ENCODE results near the gene DRAM1. TPM values are rescaled to one million over a fixed set of nuclear protein-coding genes. Genes with fewer than 3 reads are reported as not detected.

The DRAM1 gene
- total RNA-seq, 1 donor from 2014 or later, result 5.8 TPM

GRCh38 chr12:101927999-101928398, 50.6 kb downstream of the DRAM1 start:
- Histone ChIP-seq H3K4me3 (ENCODE audit: low read depth, low read length) (no peak overlapping the region), H3K36me3 (ENCODE audit: control insufficient read depth, insufficient read depth, low read length) (no peaks in the 10 kb centered on the region), H3K27me3 (ENCODE audit: control insufficient read depth, insufficient read depth, low read length) (no peaks in the 10 kb centered on the region)
- FAIRE-seq (no peak), DNase-seq (ENCODE audit: low read depth) (no peak)
- TF ChIP-seq CTCF (IDR thresholded peaks at IDR 0.05; ENCODE audit: insufficient read depth, low read length, severe bottlenecking), result no peak

GRCh38 chr12:101928556-101928955, 51.2 kb downstream of the DRAM1 start:
- TF ChIP-seq CTCF (IDR thresholded peaks at IDR 0.05; ENCODE audit: insufficient read depth, low read length, severe bottlenecking), result no peak
- Histone ChIP-seq H3K4me3 (ENCODE audit: low read depth, low read length) (no peak overlapping the region), H3K27me3 (ENCODE audit: control insufficient read depth, insufficient read depth, low read length) (no peaks in the 10 kb centered on the region), H3K36me3 (ENCODE audit: control insufficient read depth, insufficient read depth, low read length) (no peaks in the 10 kb centered on the region)
- FAIRE-seq, result no peak
- no peak for DNase-seq (ENCODE audit: low read depth)

- DNase-seq (ENCODE audit: low read depth) (no peak), FAIRE-seq (no peak)
- H3K36me3 ChIP-seq (ENCODE audit: control insufficient read depth, insufficient read depth, low read length), result no peaks in the 10 kb centered on the region
- no peak for TF ChIP-seq CTCF (IDR thresholded peaks at IDR 0.05; ENCODE audit: insufficient read depth, low read length, severe bottlenecking)
- H3K27me3 ChIP-seq (ENCODE audit: control insufficient read depth, insufficient read depth, low read length), result no peaks in the 10 kb centered on the region
- H3K4me3 ChIP-seq (ENCODE audit: low read depth, low read length), result no peak overlapping the region
Measured at GRCh38 chr12:101929365-101930041, 52.1 kb downstream of the DRAM1 start.

GRCh38 chr12:101931498-101932326, 54.3 kb downstream of the DRAM1 start:
- H3K27me3 ChIP-seq (ENCODE audit: control insufficient read depth, insufficient read depth, low read length), result no peaks in the 10 kb centered on the region
- no peak for TF ChIP-seq CTCF (IDR thresholded peaks at IDR 0.05; ENCODE audit: insufficient read depth, low read length, severe bottlenecking)
- H3K4me3 ChIP-seq (ENCODE audit: low read depth, low read length), result no peak overlapping the region
- no peak for DNase-seq (ENCODE audit: low read depth)
- FAIRE-seq, result no peak
- no peaks in the 10 kb centered on the region for H3K36me3 ChIP-seq (ENCODE audit: control insufficient read depth, insufficient read depth, low read length)

GRCh38 chr12:101933866-101934514, 56.6 kb downstream of the DRAM1 start:
- no peaks in the 10 kb centered on the region for H3K27me3 ChIP-seq (ENCODE audit: control insufficient read depth, insufficient read depth, low read length)
- FAIRE-seq, result no peak
- H3K36me3 ChIP-seq (ENCODE audit: control insufficient read depth, insufficient read depth, low read length), result no peaks in the 10 kb centered on the region
- DNase-seq (ENCODE audit: low read depth), result no peak
- H3K4me3 ChIP-seq (ENCODE audit: low read depth, low read length), result no peak overlapping the region
- TF ChIP-seq CTCF (IDR thresholded peaks at IDR 0.05; ENCODE audit: insufficient read depth, low read length, severe bottlenecking), result no peak

All from bronchial epithelial cell (primary cell).